Fibroblast of the conjunctiva (primary cell): ENCODE measurements around the gene TCHH.
"Not testable (repeated sequence)": the region's sequence is repeated elsewhere in the genome, so short reads cannot be mapped to it uniquely, and the experiment has no call there.

Experiments
- DNase-seq: peaks from one replicate; pipeline ENCODE4 v3.0.0-alpha.2; 2010; ENCODE audit warnings: low read depth

The TCHH gene

GRCh38 chr1:152112101-152112884, 3.0 kb downstream of the TCHH start:
- no peak for DNase-seq

DNA sequence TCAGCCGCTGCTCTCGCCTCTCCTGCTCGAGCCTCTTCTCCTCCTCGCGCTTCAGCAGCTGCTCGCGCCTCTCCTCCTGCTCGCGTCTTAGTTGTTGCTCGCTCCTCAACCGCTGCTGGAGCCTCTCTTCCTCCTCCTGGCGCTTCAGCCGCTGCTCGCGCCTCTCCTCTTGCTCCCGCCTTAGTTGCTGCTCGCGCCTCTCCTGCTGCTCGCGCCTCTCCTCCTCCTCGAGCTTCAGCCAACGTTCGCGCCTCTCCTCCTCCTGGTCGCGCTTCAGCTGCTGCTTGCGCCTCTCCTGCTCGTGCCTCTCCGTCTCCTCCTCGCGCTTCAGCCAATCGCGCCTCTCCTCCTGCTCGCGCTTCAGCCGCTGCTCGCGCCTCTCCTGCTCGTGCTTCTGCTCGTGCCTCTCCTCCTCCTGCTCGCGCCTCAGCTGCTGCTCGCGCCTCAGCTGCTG, 3.7 kb downstream of the TCHH start:
- no peak for DNase-seq

- DNase-seq, result no peak
These were observed 4.3 kb downstream of the TCHH start for GRCh38 chr1:152110860-152111514.

DNA sequence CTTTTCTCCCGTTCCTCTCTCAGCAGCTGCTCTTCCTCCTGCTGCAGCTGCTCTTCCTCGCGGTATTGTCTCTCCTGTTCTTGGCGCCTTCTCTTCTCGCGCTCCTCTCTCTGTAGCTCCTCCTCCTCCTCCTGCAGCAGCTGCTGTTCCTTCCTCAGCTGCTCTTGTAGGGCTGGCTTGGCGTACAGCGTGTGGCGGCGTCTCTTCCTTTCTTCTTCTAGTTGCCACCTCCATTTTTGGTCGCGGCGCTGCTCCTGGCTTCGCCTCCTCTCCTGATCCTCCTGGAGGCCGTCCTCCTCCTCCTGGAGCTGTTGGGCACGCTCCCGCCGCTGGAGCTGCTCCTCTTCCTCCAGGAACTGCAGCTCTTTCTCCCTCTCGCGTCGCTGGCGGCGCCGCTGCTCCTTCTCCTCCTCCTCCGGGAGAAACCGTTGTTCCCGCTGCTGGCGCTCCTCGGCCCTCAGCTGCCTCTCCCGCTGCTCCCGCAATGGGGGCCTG, 4.8 kb downstream of the TCHH start:
- DNase-seq, result no peak

DNA sequence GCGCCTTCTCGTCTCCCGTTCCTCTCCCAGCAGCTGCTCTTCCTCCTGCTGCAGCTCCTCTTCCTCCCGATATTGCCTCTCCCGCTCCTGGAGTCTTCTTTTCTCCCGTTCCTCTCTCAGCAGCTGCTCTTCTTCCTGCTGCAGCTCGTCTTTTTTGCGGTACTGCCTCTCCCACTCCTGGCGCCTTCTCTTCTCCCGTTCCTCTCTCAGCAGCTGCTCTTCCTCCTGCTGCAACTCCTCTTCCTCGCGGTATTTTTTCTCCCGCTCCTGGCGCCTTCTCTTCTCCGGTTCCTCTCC, 5.3 kb downstream of the TCHH start:
- DNase-seq, result no peak

- no peak for DNase-seq
These were observed 5.8 kb downstream of the TCHH start for GRCh38 chr1:152109231-152109997.

- no peak for DNase-seq
These were observed 6.4 kb downstream of the TCHH start for GRCh38 chr1:152108882-152109222.

DNA sequence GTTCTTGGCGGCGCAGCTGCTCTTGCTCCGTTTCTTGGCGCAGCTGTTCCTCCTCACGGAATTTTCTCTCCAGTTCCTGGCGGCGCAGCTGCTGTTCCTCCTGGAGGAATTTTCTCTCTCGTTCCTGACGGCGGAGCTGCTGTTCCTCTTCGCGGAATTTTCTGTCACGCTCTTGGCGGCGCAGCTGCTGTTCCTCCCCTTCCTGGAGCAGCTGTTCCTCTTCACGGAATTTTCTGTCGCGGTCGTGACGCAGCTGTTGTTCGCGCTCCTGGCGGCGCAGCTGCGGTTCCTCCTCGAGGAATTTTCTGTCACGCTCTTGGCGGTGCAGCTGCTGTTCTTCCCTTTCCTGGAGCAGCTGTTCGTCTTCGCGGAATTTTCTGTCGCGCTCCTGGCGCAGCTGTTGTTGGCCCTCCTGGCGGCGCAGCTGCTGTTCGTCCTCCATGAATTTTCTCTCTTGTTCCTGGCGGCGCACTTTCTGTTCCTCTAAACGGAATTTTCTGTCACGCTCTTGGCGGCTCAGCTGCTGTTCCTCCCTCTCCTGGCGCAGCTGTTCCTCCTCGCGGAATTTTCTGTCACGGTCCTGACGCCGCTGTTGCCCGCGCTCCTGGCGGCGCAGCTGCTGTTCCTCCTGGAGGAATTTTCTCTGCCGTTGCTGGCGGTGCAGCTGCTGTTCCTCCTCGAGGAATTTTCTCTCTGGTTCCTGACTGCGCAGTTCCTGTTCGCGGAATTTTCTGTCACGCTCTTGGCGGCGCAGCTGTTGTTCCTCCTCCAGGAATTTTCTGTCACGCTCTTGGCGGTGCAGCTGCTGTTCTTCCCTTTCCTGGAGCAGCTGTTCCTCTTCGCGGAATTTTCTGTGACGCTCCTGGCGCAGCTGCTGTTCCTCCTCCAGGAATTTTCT, 7.0 kb downstream of the TCHH start:
- no peak for DNase-seq

DNA sequence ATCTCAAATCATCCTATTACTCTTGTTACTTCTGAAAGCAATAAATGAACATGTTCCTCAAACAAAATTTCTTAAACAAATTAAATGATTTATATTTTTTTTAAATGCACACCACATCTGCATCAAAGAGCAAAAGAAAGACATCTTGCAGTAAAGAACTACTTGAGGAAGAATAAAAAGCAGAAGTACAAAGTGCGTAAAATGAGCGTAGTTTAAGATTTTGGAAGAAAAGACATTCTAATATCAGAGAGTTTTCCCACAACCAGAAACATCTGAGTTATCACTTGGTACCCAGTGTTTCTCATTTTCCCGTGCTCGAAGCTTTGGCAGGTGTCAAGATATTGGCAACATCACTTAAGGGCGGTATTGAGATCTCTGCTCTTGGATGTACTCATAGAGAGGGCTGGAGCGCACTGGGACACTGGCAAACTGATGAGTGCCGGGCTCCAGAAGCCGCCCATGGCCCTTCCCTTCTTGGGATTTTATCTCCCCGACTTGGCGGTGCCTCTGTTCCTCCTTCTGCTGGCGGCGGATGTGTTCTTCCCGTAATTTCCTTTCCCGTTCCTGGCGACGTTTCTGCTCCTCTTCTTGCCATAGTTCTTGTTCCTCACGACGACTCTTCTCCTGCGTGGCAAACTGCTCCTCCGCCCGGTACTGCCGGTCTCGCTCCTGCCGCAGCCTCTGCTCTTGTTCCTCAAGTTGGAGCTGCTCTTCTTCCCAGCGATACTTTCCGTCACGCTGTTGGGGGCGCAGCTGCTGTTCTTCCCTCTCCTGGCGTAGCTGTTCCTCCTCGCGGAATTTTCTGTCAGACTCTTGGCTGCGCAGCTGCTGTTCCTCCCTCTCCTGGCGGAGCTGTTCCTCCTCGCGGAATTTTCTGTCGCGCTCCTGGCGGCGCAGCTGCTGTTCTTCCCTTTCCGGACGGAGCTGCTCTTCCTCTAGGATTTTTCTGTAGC, 7.9 kb downstream of the TCHH start:
- no peak for DNase-seq

- DNase-seq, result no peak
These were observed 10.4 kb downstream of the TCHH start for GRCh38 chr1:152104854-152105253.

GRCh38 chr1:152096931-152097330, 18.3 kb downstream of the TCHH start:
- DNase-seq, result no peak

- DNase-seq, result no peak
These were observed 26.1 kb downstream of the TCHH start, which contains the start of gene TCHHL1 for GRCh38 chr1:152089014-152089674. Gene TCHHL1 (minus strand): TSS chr1:152089064. CDS start chr1:152088143, 921 bp downstream.

- DNase-seq, result no peak
These were observed 28.5 kb downstream of the TCHH start for GRCh38 chr1:152086760-152087159.

- no peak for DNase-seq
These were observed 30.4 kb downstream of the TCHH start for GRCh38 chr1:152084853-152085252.

DNA sequence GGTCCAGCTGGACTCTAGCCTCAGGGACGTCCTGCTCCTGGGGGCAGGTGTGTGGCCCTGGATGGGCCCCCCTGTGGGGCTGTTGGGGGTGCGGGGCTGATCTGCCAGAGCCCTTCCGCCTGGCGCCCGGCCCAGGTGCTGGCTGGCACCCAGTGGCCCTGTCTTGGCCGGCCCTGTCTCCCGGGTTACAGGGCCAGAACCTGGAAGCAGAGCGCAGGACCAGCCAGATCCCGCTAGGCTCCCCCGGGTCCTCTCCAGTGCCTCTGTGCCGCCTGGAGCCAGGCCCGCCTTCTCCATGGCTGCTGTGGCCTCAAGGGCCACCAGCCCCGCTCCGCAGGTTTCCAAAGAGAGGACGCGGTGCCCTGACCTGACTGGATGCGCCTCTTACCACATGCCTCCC, 34.2 kb downstream of the TCHH start:
- not testable (repeated sequence) for DNase-seq

DNA sequence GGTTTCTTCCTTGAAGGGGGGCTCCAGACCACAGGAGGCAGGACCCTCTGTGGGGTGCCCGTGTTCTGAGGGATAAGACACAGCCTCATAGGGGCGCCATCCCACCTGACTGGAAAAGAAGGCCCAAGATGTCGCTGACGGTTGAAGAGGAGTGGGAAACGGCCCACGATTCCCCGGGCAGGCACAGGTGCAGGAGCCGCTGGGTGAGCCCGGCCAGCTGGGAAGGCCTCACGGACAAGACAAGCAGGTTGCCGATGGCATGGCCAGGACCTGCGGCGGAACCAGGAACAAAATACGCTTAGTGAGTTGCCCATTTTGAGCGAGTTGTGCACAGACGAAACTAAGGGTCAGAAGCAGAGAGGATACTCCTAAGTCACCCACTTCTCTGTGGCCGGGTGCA, 34.8 kb downstream of the TCHH start:
- DNase-seq, result not testable (repeated sequence)

DNA sequence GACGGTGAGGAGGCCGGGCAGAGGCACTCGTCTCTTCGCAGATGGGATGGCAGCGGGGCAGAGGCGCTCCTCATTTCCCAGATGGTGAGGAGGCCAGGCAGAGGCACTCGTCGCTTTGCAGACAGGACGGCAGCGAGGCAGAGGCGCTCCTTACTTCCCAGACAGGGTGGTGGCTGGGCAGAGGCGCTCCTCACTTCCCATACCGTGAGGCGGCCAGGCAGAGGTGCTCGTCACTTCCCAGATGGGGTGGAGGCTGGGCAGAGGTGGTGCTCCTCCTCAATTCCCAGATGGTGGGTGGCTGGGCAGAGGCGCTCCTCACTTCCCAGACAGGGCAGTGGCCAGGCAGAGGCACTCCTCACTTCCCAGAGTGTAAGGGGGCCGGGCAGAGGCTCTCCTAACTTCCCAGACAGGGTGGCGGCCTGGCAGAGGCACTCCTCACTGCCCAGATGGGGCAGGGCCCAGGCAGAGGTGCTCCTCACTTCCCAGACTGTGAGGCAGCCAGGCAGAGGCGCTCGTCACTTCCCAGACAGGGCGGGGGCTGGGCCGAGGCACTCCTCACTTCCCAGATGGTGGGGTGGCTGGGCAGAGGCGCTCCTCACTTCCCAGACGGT, 36.3 kb downstream of the TCHH start:
- no peak for DNase-seq

DNA sequence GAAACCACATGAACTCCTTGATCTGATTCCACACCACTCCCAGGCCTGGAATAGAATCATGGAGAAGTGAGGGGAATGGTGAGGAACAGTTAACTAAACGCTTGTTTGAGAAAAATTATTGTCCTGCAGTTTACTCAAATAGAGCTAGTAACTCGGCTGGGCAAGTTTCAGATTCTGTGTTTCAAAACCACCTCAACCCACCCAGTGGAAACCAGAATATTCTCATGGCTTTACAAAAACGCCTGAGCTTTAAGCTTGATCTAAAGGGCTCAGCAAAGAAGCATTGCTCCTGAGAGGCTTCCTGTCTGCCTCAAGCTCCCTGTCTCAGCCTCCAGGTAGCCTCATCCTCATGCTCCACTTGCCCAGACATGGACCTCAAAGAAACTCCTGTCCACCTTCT, 42.9 kb downstream of the TCHH start:
- DNase-seq, result no peak

- DNase-seq, result no peak
These were observed 44.1 kb downstream of the TCHH start for GRCh38 chr1:152071123-152071522.

- no peak for DNase-seq
These were observed 47.3 kb downstream of the TCHH start for GRCh38 chr1:152067929-152068328.
